ENCODE data around the gene ANO10. TPM values are rescaled to one million over a fixed set of nuclear protein-coding genes. Genes with fewer than 3 reads are reported as not detected.
A peak's percentile ranks its signal among the peaks of the same experiment; 100 is the strongest.

The ANO10 gene
- total RNA-seq, 4 donors from 2014 or later, result 32.8 to 111 (median 54.3) TPM

DNA sequence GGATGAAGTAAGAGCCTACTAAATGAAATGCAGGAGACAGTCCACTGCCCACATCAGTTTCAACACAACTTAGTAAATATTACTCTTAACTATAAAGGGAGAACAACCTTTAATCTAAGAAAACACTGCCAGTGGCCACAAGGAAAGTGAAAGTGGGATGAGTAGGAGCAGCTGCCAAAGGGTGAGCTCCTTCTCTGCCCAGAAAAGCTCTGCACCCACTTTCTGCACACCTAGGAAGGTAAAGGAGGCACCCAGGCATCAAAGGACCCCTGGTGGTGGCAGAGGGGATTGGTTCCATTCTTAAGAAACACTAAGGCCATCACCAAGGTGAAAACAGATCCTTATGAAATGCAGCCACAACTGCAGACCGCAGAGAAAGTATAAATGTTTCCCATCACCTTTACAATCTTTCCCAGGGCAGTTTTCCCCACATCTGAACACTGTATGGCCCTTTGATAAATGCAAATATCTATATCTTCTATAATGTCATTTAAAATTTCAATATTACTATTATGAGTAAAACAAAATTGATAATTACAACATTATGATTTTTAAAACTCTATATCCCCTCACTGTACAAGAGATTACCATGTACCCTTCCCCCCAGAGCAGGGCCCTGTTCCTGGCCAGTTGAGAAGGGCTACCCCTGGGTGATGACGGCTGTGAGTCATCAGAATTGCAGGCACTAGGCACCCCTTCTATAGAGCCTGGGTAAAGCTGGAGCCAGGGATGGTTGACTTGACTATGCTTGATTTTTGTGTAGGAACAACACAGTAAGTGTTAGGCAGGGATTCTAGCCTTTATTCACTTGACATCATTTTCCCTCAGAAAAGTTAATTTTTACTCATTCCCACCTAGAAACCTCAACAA is 243.5 kb downstream of the ANO10 start:
- intact Hi-C loops (cut with DNase I; ENCODE audit: low total_unique reads), result no loop called here
- TF ChIP-seq POLR2A (IDR thresholded peaks at IDR 0.05), result no peak
- TF ChIP-seq, protein P1, sequence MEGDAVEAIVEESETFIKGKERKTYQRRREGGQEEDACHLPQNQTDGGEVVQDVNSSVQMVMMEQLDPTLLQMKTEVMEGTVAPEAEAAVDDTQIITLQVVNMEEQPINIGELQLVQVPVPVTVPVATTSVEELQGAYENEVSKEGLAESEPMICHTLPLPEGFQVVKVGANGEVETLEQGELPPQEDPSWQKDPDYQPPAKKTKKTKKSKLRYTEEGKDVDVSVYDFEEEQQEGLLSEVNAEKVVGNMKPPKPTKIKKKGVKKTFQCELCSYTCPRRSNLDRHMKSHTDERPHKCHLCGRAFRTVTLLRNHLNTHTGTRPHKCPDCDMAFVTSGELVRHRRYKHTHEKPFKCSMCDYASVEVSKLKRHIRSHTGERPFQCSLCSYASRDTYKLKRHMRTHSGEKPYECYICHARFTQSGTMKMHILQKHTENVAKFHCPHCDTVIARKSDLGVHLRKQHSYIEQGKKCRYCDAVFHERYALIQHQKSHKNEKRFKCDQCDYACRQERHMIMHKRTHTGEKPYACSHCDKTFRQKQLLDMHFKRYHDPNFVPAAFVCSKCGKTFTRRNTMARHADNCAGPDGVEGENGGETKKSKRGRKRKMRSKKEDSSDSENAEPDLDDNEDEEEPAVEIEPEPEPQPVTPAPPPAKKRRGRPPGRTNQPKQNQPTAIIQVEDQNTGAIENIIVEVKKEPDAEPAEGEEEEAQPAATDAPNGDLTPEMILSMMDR (IDR thresholded peaks at IDR 0.05), result peak; percentile 24 to 38 (median 34)
- Histone ChIP-seq H3K4me1 (peaks cover 4 to 10% of the 10 kb centered on the region in 2 donors), H3K9me3 (no peaks in the 10 kb centered on the region), H3K27ac (peak overlapping the region in 1 of 2 donors; percentile 76), H3K36me3 (no peaks in the 10 kb centered on the region), H3K27me3 (no peaks in the 10 kb centered on the region), H3K4me3 (no peak overlapping the region)
- no peak for DNase-seq

DNA sequence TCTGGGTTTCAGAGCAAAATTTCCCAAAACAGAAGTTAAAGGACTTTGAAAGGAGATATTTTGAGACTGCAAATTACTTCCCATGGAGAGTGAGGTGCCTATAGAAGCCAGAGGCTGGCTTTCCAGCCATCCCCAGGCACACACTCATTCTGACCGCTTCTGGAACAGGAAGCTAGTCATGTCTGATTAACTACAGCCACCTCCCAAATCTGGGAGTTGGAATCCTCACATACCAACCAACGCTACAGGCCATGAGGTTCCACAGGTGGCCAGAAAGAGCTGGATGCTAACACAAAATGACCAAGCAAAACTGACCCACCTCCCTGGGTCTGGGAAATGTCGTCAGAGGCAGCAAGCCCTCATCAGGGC is 248.3 kb downstream of the ANO10 start:
- Histone ChIP-seq H3K4me3 (no peak overlapping the region), H3K27ac (no peak overlapping the region), H3K36me3 (no peaks in the 10 kb centered on the region), H3K27me3 (no peaks in the 10 kb centered on the region), H3K4me1 (peaks cover 0 to 7% of the 10 kb centered on the region in 2 donors), H3K9me3 (no peaks in the 10 kb centered on the region)
- DNase-seq, result no peak
- intact Hi-C loops (cut with DNase I; ENCODE audit: low total_unique reads), result no loop called here
- no peak for TF ChIP-seq POLR2A (IDR thresholded peaks at IDR 0.05)
- TF ChIP-seq, protein P1 (IDR thresholded peaks at IDR 0.05), result no peak

DNA sequence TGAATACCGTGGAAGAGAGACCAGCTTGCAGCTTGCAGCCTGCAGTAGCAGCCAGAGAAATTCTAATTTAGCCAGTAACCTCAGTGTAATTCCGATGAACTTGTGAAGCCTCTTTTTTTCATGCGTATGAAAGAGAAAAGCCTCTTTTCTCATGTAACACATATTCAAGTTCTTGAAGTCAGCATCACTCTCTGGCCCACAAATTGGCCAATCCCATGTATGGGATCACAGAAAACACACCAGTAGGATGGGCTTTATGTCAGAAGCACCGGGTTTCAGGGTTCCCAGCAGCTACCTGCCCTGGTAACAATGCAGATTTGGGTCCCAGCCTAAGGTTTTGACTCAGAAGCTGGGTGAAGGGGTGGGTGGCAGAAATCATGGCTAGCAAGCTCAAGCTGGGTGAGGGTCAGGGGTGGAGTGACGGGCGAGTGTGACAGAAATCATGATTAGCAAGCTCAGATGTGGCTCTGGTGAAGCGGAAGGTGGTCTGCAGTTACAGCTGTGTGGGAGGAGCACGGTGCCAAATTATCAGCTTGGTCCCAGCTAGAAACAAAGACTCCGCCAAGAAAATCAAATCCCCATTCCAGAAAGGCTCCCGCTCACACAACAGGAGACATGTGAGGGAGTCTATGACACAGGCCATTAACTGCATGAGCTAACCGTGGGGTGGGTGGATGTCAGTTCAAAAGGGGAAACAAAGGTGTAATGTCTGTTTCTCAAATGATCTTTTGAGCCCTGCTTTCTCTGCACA is 248.8 kb downstream of the ANO10 start:
- DNase-seq, result no peak
- no peaks in the 10 kb centered on the region for H3K36me3 ChIP-seq
- H3K9me3 ChIP-seq, result no peaks in the 10 kb centered on the region
- no peak overlapping the region for H3K4me3 ChIP-seq
- H3K27me3 ChIP-seq, result no peaks in the 10 kb centered on the region
- no peak for TF ChIP-seq POLR2A (IDR thresholded peaks at IDR 0.05)
- TF ChIP-seq, protein P1 (IDR thresholded peaks at IDR 0.05), result no peak
- H3K27ac ChIP-seq, result no peak overlapping the region
- H3K4me1 ChIP-seq, result peaks cover 0 to 2% of the 10 kb centered on the region in 2 donors
- intact Hi-C loops (cut with DNase I; ENCODE audit: low total_unique reads), result no loop called here

DNA sequence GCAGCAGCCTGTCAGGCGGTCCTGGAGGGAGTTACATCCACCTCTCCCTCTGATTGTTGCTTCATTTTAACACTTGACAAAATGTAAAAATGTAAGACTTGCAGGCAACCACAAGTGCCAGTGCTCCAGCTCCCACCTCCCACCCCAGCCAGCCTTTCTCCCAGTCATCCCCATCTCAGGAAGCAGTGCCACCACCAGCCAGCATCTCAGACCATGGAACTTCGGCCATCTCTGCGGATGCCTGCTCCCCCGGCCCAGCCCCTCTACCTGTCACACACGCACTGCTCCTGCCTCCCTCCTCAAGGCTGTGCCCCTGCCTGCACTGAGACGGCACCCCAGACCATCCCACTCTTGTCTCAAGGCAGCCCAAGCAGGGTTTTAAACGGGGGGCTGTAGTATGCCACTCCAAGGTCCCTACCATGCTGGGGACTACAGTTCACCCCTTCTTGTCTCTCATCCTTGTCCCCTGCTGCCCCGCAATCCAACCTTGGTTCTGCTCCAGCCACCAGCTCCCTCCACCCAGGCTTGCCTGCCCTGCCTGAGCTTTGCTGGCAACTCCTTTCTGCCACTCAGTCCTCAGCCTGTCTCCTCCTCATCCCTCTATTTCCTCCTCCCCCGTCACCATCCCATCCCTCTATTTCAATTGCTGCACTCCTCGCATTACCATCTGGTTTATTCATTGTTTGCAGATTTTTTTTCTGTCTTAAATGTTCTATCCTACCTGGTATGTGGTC is 249.6 kb downstream of the ANO10 start:
- intact Hi-C loops (cut with DNase I; ENCODE audit: low total_unique reads), result no loop called here
- Histone ChIP-seq H3K36me3 (no peaks in the 10 kb centered on the region), H3K27ac (no peak overlapping the region), H3K4me3 (no peak overlapping the region), H3K4me1 (no peaks in the 10 kb centered on the region), H3K27me3 (no peaks in the 10 kb centered on the region), H3K9me3 (no peaks in the 10 kb centered on the region)
- TF ChIP-seq, protein P1 (IDR thresholded peaks at IDR 0.05), result no peak
- TF ChIP-seq POLR2A (IDR thresholded peaks at IDR 0.05), result no peak
- DNase-seq, result no peak

All from uterus (tissue), 4 donors.